ENCODE data around the gene HDAC10. TPM values are rescaled to one million over a fixed set of nuclear protein-coding genes. Genes with fewer than 3 reads are reported as not detected.
A peak's percentile ranks its signal among the peaks of the same experiment; 100 is the strongest.

HDAC10 gene
- total RNA-seq, 1 experiment from 2014 or later, result 45.0 TPM

DNA sequence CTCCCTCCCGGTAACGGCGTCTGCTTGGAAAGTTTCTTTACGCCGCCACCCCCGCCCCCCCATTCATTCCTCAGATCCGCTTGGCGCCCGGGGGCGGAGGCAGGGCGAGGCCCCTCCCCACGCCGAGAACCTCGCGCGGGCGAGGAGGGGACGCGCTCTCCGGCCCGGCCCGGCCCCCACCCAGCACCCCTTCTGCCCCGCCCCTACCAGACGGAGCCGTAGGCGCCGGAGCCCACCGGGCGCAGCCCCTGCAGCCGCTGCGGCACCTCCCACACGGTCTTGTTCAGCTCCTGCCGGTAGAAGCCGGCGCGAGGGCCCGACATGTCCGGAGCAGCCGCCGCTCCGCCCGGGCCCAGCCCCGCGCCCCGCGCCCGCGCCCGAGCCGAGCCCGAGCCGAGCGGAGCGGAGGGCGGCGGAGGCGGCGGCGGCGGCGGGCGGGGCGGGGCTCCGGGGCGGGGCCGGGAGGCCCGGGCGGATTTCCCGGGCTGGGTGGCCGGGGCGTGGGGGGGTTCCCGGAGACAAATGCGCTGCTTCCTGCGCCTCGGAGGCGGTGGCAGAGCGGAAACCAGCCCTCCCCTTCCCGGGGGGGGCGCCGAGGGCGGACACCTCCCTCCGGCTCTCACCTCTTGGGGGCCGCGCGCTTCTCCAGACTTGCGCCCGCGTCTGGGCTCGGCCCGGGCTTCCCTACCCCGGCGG is 19.1 kb upstream of the HDAC10 start, which contains the start of gene MAPK11:
Gene MAPK11 (minus strand): TSS at position 411 of the 696 bp plus-strand sequence. CDS start 88 bp downstream, at position 323.
- Histone ChIP-seq H3K23ac (ENCODE audit: insufficient read length, low read depth, low read length) (no peak within 1 kb of the TSS), H4K8ac (replicated peaks; ENCODE audit: insufficient read length, low read depth, low read length) (no peak within 1 kb of the TSS), H3K79me1 (ENCODE audit: insufficient read depth, low read depth, low read length, poor library complexity, severe bottlenecking) (no peaks in the 10 kb centered on the region), H3K9me3 (ENCODE audit: control insufficient read depth, low read depth, low read length) (no peaks in the 10 kb centered on the region), H4K20me1 (ENCODE audit: control insufficient read depth, insufficient read depth, insufficient read length) (no peaks in the 10 kb centered on the region), H2AK5ac (ENCODE audit: insufficient read length, low read length) (no peak within 1 kb of the TSS), H4K91ac (ENCODE audit: insufficient read length, low read depth, low read length) (no peak within 1 kb of the TSS), H4K5ac (ENCODE audit: insufficient read length, low read depth, low read length) (no peak within 1 kb of the TSS), H3K23me2 (ENCODE audit: insufficient read length, low read depth, low read length, poor library complexity, severe bottlenecking) (peaks cover 5% of the 10 kb centered on the region), H3T11ph (ENCODE audit: low read length) (no peak within 1 kb of the TSS), H2BK15ac (ENCODE audit: low read depth, low read length) (no peak within 1 kb of the TSS), H3K79me2 (ENCODE audit: insufficient read depth, low read length) (no peaks in the 10 kb centered on the region), H3K18ac (ENCODE audit: insufficient read length, low read depth, low read length) (no peak within 1 kb of the TSS), H3K27ac (ENCODE audit: insufficient read length, low read depth, low read length) (no peak within 1 kb of the TSS), H2AFZ (ENCODE audit: low read length) (no peak within 1 kb of the TSS), H3K4ac (ENCODE audit: low read depth, low read length) (no peak within 1 kb of the TSS), H3K4me1 (ENCODE audit: insufficient read depth, low read length) (no peaks in the 10 kb centered on the region), H2BK12ac (ENCODE audit: insufficient read length, low read depth, low read length) (no peak within 1 kb of the TSS), H2BK120ac (ENCODE audit: low read depth, low read length, poor library complexity, severe bottlenecking) (no peak within 1 kb of the TSS), H3K14ac (ENCODE audit: insufficient read depth, low read length) (no peak within 1 kb of the TSS), H2BK5ac (ENCODE audit: insufficient read length, low read length) (no peak within 1 kb of the TSS), H2BK20ac (ENCODE audit: low read depth, low read length, poor library complexity, severe bottlenecking) (no peak within 1 kb of the TSS), H3K4me2 (ENCODE audit: insufficient read depth, insufficient read length, low read length) (peak within 1 kb of the TSS; percentile 38), H3K56ac (ENCODE audit: insufficient read length, low read depth, low read length) (no peak within 1 kb of the TSS), H3K27me3 (ENCODE audit: insufficient read depth, low read length) (peaks cover 15% of the 10 kb centered on the region; the same call in 1 of the 2 replicates), H3K9ac (ENCODE audit: extremely low read depth, insufficient read length, low read length) (no peak within 1 kb of the TSS)
- peaks cover 62% of the 10 kb centered on the region for H3K27me3 Mint-ChIP-seq (ENCODE audit: low read depth)
- WGBS (ENCODE audit: extremely low coverage, insufficient read length, low lambda C conversion rate), result no CpG with 5 or more reads among the region's 92 CpGs
- H3K27ac Mint-ChIP-seq, result no peak within 1 kb of the TSS
- DNase-seq, result no peak
- H3K36me3 Mint-ChIP-seq (ENCODE audit: insufficient read depth in 1 of 3, low read depth in 3 of 3), result peaks cover 3 to 11% (median 7%) of the 10 kb centered on the region in 3 experiments; a peak in 6 of 7 replicates
- H3K4me3 Mint-ChIP-seq, result peak within 1 kb of the TSS; percentile 52 to 74
- H3K9me3 Mint-ChIP-seq, result peaks cover 2 to 3% of the 10 kb centered on the region in 2 experiments; a peak in 2 of 5 replicates
- TF ChIP-seq, protein P1, sequence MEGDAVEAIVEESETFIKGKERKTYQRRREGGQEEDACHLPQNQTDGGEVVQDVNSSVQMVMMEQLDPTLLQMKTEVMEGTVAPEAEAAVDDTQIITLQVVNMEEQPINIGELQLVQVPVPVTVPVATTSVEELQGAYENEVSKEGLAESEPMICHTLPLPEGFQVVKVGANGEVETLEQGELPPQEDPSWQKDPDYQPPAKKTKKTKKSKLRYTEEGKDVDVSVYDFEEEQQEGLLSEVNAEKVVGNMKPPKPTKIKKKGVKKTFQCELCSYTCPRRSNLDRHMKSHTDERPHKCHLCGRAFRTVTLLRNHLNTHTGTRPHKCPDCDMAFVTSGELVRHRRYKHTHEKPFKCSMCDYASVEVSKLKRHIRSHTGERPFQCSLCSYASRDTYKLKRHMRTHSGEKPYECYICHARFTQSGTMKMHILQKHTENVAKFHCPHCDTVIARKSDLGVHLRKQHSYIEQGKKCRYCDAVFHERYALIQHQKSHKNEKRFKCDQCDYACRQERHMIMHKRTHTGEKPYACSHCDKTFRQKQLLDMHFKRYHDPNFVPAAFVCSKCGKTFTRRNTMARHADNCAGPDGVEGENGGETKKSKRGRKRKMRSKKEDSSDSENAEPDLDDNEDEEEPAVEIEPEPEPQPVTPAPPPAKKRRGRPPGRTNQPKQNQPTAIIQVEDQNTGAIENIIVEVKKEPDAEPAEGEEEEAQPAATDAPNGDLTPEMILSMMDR (conservative IDR thresholded peaks at IDR 0.05), result no peak
- peaks cover 2 to 12% of the 10 kb centered on the region in 2 experiments; a peak in 3 of 4 replicates for H3K4me1 Mint-ChIP-seq

All from H9 (cell line).